ENCODE results near the gene POU2F3. TPM values are rescaled to one million over a fixed set of nuclear protein-coding genes. Genes with fewer than 3 reads are reported as not detected.

The POU2F3 gene
- total and polyA plus RNA-seq, 2 of the 8 experiments (the other 6 are each of a cell fraction or from before 2014, with no cell fraction given) = 1.0 to 2.1 TPM

GRCh38 chr11:120304526-120304925 lies 64.6 kb downstream of the POU2F3 start:
- no peaks in the 10 kb centered on the region for H4K20me1 ChIP-seq (replicated peaks in 1 of 2; ENCODE audit: control insufficient read depth in 1 of 2, insufficient read depth in 2 of 2, low read length in 2 of 2)
- peaks cover 0 to 7% (median 0%) of the 10 kb centered on the region in 4 experiments; a peak in 2 of 7 replicates for H3K27me3 ChIP-seq (replicated peaks in 1 of 4; ENCODE audit: control insufficient read depth in 3 of 4, extremely low read depth in 1 of 4, insufficient read depth in 3 of 4, low read length in 3 of 4)
- no peak overlapping the region for H2BK120ac ChIP-seq (replicated peaks; ENCODE audit: low read depth, low read length)
- H3K23me2 ChIP-seq (ENCODE audit: low read depth, low read length) = no peaks in the 10 kb centered on the region
- no peak overlapping the region for H3K18ac ChIP-seq (ENCODE audit: extremely low read depth, low read length)
- H4K8ac ChIP-seq (ENCODE audit: extremely low read depth, insufficient read depth, low read length) = no peak overlapping the region
- H2BK20ac ChIP-seq (ENCODE audit: low read length) = no peak overlapping the region
- no peak overlapping the region for H3K56ac ChIP-seq (replicated peaks; ENCODE audit: insufficient read length, low read depth, low read length)
- no peak overlapping the region for H3K4me2 ChIP-seq (ENCODE audit: insufficient read depth in 1 of 2, low read depth in 2 of 2, low read length in 2 of 2)
- no peak overlapping the region for H3K4ac ChIP-seq (replicated peaks; ENCODE audit: insufficient read length, low read depth, low read length)
- no peak overlapping the region for H2AFZ ChIP-seq (ENCODE audit: low read length)
- no peak overlapping the region for H3K4me3 ChIP-seq (ENCODE audit: extremely low read depth in 1 of 4, insufficient read depth in 2 of 4, low read depth in 3 of 4, low read length in 4 of 4)
- DNase-seq (ENCODE audit: low read depth in 1 of 2, low spot score in 2 of 2) = no peak
- no peak overlapping the region for H4K91ac ChIP-seq (replicated peaks; ENCODE audit: insufficient read length, low read length)
- no peaks in the 10 kb centered on the region for H3K36me3 ChIP-seq (ENCODE audit: control insufficient read depth in 2 of 4, insufficient read depth in 4 of 4, low read length in 3 of 4)
- H4K5ac ChIP-seq (ENCODE audit: insufficient read length, low read depth, low read length) = no peak overlapping the region
- no peak overlapping the region for H2BK15ac ChIP-seq (ENCODE audit: low read length)
- H3K14ac ChIP-seq (ENCODE audit: insufficient read length) = no peak overlapping the region
- H3K9me3 ChIP-seq (ENCODE audit: insufficient read depth in 2 of 2, low read depth in 1 of 2, low read length in 1 of 2) = no peaks in the 10 kb centered on the region
- ChIA-PET POLR2A (ENCODE audit: partially characterized antibody) (interaction anchor here (8.8 kb wide), 1 partner anchor 68 kb away, joined by 69 read pairs; no protein-coding TSS in a partner anchor), CTCF (ENCODE audit: partially characterized antibody) (interaction anchor here (0.6 to 31.5 kb wide), 11 partner anchors 9 to 757 kb away, joined by 3 to 1412 read pairs (median 9); partner anchors contain the start of gene POU2F3)
- no peaks in the 10 kb centered on the region for H3K79me2 ChIP-seq (ENCODE audit: control insufficient read depth in 1 of 2, insufficient read depth in 2 of 2, low read length in 2 of 2)
- no peak for FAIRE-seq
- H3K27ac ChIP-seq (ENCODE audit: low read depth, low read length) = no peak overlapping the region
- H2BK5ac ChIP-seq (ENCODE audit: low read depth, low read length) = no peak overlapping the region
- H2BK12ac ChIP-seq (ENCODE audit: low read depth, low read length) = no peak overlapping the region
- H3K79me1 ChIP-seq (ENCODE audit: low read depth, low read length) = no peaks in the 10 kb centered on the region
- peaks cover 0 to 14% (median 8%) of the 10 kb centered on the region in 4 experiments; a peak in 6 of 7 replicates for H3K4me1 ChIP-seq (replicated peaks in 1 of 4; ENCODE audit: control insufficient read depth in 3 of 4, insufficient read depth in 4 of 4, low read length in 3 of 4)
- H3K9ac ChIP-seq (replicated peaks in 1 of 4; ENCODE audit: extremely low read depth in 1 of 4, low read depth in 3 of 4, low read length in 3 of 4) = no peak overlapping the region
- H2AK5ac ChIP-seq (ENCODE audit: low read depth, low read length) = no peak overlapping the region
- no peak overlapping the region for H3K23ac ChIP-seq (ENCODE audit: insufficient read length)
- no peak for TF ChIP-seq BCL11A (IDR thresholded peaks at IDR 0.05; ENCODE audit: low read depth in 2 of 2, low read length in 2 of 2)
- TF ChIP-seq, protein P1, sequence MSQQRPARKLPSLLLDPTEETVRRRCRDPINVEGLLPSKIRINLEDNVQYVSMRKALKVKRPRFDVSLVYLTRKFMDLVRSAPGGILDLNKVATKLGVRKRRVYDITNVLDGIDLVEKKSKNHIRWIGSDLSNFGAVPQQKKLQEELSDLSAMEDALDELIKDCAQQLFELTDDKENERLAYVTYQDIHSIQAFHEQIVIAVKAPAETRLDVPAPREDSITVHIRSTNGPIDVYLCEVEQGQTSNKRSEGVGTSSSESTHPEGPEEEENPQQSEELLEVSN (IDR thresholded peaks at IDR 0.05) = no peak
- TF ChIP-seq CBX5 (IDR thresholded peaks at IDR 0.05; ENCODE audit: low read depth, low read length) = no peak
- no peak for TF ChIP-seq KDM4A (IDR thresholded peaks at IDR 0.05; ENCODE audit: low read depth, low read length, severe bottlenecking)
- TF ChIP-seq SIX5 (IDR thresholded peaks at IDR 0.05; ENCODE audit: low read depth, low read length) = no peak
- TF ChIP-seq HDAC6 (IDR thresholded peaks at IDR 0.05; ENCODE audit: low read depth, low read length) = no peak
- TF ChIP-seq SRF (IDR thresholded peaks at IDR 0.05; ENCODE audit: low read depth, low read length) = no peak
- no peak for TF ChIP-seq RNF2 (IDR thresholded peaks at IDR 0.05; ENCODE audit: borderline replicate concordance, low read depth, low read length, missing control alignments, poor library complexity, severe bottlenecking)
- TF ChIP-seq TBP (IDR thresholded peaks at IDR 0.05; ENCODE audit: low read depth, low read length) = no peak
- TF ChIP-seq YY1 (IDR thresholded peaks at IDR 0.05; ENCODE audit: low read depth, low read length) = no peak
- TF ChIP-seq HDAC2 (IDR thresholded peaks at IDR 0.05; ENCODE audit: borderline replicate concordance in 1 of 2, low read depth in 2 of 2, low read length in 2 of 2) = no peak
- no peak for TF ChIP-seq ZNF274 (IDR thresholded peaks at IDR 0.05; ENCODE audit: borderline replicate concordance, extremely low read depth, low read length)
- TF ChIP-seq BRCA1 (IDR thresholded peaks at IDR 0.05; ENCODE audit: low read depth, low read length) = no peak
